GM18858 (cell line): ENCODE data around the gene TTLL3.

Source experiments
- ATAC-seq: cut with Tn5 transposase; IDR thresholded peaks from one replicate; pipeline ENCODE4 v1.9.1; 2021; ENCODE audit not compliant: unreplicated experiment

Gene TTLL3

GRCh38 chr3:9780458-9780812, 29.6 kb upstream of the TTLL3 start:
- ATAC-seq: no peak

GRCh38 chr3:9780910-9781309, 29.2 kb upstream of the TTLL3 start:
- no peak for ATAC-seq

- ATAC-seq: no peak
Measured at GRCh38 chr3:9781551-9781950, 28.5 kb upstream of the TTLL3 start.

- ATAC-seq: no peak
Measured at GRCh38 chr3:9781978-9782603, 28.0 kb upstream of the TTLL3 start.

- ATAC-seq: no peak
Measured at GRCh38 chr3:9782770-9783169, 27.3 kb upstream of the TTLL3 start.

- no peak for ATAC-seq
Measured at GRCh38 chr3:9783954-9784353, 26.1 kb upstream of the TTLL3 start.

GRCh38 chr3:9784965-9785364, 25.1 kb upstream of the TTLL3 start:
- no peak for ATAC-seq

- ATAC-seq: no peak
Measured at GRCh38 chr3:9785602-9786001, 24.5 kb upstream of the TTLL3 start.

GRCh38 chr3:9786209-9786739, 23.8 kb upstream of the TTLL3 start:
- no peak for ATAC-seq

- no peak for ATAC-seq
Measured at GRCh38 chr3:9786825-9787669, 23.0 kb upstream of the TTLL3 start.

GRCh38 chr3:9787714-9788113, 22.3 kb upstream of the TTLL3 start:
- ATAC-seq: no peak

- ATAC-seq: no peak
Measured at GRCh38 chr3:9791127-9791526, 18.9 kb upstream of the TTLL3 start.

- ATAC-seq: no peak
Measured at GRCh38 chr3:9791790-9792404, 18.2 kb upstream of the TTLL3 start.

- ATAC-seq: peak; percentile 67
Measured at GRCh38 chr3:9792405-9793160, 17.5 kb upstream of the TTLL3 start, which contains the start of the genes ARPC4 and TADA3. Gene ARPC4, plus strand, starts transcription at chr3:9793082. Its CDS starts 40 bp downstream, at chr3:9793122. Gene TADA3, minus strand, starts transcription at chr3:9792473. Its CDS starts 1,007 bp downstream, at chr3:9791466.

GRCh38 chr3:9793161-9793781, 16.8 kb upstream of the TTLL3 start:
- no peak for ATAC-seq

GRCh38 chr3:9794400-9794799, 15.7 kb upstream of the TTLL3 start:
- no peak for ATAC-seq

- ATAC-seq: no peak
Measured at GRCh38 chr3:9795207-9795606, 14.9 kb upstream of the TTLL3 start.

GRCh38 chr3:9797196-9797945, 12.7 kb upstream of the TTLL3 start:
- no peak for ATAC-seq

- no peak for ATAC-seq
Measured at GRCh38 chr3:9800529-9800928, 9.5 kb upstream of the TTLL3 start.

GRCh38 chr3:9803494-9803893, 6.6 kb upstream of the TTLL3 start:
- no peak for ATAC-seq
